RKO (cell line): Measurements from ENCODE around the gene ARHGEF19.
"Not testable (repeated sequence)": the region's sequence is repeated elsewhere in the genome, so short reads cannot be mapped to it uniquely, and the experiment has no call there.

Experiments used
- DNase-seq: peaks from one replicate; pipeline ENCODE4 v3.0.0-alpha.2; 2016; ENCODE audit warnings: low spot score

The ARHGEF19 gene

DNA sequence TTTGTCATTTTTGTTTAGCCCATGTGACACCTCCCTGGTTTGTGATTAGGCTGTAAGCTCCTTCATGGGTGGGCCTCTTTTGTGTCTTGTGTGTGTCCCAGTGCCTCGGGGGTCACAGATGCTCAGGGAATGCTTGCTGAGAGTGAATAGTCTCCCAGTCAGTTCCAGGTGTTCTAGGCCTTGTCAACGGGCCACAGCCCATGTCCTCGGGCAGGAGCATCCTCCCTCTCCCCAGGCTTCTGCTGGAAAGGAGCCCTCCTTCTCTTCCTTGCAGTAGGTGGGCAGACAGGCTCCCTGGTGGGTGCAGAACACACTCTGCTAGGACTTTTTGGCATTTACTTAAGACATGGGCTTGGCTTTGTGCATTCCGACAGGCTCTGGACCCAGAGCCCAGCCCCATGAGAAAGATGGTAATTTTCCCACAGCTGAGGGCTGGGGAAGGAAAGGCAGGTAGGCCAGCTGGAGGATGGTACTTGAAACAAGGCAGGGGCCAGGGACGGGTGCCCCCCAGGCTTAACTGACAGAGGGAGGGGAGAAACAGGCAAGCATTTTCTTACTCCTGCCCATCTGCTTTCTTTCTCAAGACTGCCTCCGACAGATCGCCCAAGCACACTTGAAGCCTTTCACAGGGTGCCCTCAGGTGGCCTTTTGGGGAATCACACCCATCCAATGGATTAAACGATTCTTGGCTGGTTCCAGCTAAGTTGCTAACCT is 31.6 kb upstream of the ARHGEF19 start:
- DNase-seq = peak; percentile 80

DNA sequence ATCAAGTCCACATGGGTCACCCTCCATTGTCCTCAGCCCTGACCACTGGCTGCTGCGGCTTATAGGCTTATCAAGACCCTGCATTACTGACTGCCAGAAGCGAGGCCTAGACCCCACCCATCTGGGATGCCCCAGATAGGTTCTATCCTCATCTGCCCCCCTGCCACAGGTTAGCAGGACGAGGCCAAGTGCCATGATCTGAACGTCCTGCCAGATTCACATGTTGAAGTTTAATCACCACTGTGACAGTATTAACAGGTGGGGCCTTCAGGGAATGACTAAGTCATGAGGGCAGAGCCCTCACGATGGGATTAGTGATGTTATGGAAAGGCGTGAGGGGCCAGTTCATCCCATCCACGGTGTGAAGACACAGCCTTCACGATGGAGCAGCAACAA is 30.8 kb upstream of the ARHGEF19 start:
- no peak for DNase-seq

DNA sequence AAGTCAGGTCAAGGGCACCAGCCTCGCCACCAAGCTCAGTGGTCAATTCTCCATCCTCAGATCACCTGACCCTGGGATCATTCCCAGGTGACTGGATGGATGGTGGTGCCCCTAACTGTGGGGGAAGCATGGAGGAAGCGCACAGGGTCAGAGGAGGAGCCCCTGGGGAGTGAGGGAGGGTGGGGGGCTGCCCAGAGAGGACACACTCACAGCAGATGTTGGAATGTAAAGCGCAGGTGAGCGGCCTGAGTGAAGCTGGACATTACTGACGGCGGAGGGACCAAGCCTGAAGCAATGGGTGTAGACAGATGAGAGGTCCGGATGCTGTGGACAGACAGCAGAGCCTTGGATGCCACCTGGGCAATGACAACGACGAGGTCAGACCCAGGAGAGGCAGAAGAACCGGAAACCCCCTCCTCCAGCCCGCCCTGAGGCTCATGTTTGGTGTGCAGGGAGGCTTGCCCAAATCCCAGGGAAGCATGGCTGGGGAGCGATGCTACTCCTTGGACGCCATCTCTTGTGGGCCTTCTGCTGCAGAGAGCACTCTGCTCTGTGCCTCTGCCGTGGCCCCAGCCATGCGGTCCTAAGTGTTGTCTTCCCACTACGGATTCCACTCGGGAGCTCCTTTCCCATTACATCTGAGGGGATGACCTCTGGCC is 30.2 kb upstream of the ARHGEF19 start:
- DNase-seq = no peak

DNA sequence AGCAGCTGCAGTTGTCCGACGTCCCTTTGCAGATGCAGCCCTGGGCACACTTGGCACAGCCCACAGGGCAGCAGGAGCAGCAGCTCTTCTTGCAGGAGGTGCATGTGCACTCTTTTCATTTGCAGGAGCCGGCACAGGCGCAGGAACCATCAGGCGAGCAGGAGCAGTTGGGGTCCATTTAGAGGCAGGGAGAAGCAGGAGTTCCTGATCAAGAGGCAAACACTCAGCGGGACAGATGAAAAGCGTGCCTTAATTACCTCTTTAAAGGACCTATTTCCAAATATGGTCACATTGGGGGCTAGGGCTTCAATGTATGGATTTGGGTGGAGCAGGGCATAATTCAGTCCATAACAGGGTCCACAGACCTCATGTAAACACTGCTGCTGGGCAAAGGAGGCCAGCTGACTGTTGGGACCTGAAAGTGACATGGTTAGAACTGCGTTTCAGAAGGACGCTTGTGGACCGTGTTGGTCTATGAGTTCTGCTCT is 28.8 kb upstream of the ARHGEF19 start:
- DNase-seq = no peak

DNA sequence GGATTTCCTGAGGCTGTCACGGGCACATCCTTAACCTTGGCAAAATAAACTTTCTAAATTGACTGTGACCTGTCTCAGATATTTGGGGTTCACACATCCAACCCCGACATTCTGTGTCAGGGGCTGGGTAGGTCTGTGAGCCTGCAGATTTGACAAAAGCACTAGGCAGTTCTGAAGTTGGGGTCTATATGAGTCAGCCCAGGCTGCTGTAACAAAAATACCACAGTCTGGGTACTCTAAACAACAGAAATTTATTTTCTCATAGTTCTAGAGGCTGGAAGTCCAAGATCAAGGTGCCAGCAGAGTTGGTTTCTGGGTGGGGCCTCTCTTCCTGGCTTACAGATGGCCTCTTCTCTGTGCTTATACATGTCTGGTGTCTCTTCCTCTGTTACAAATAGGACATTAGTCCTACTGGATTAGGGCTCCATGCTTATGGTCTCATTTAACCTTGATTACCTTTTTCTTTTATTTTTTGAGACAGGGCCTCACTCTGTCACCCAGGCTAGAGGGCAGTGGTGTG is 27.6 kb upstream of the ARHGEF19 start:
- DNase-seq = no peak

DNA sequence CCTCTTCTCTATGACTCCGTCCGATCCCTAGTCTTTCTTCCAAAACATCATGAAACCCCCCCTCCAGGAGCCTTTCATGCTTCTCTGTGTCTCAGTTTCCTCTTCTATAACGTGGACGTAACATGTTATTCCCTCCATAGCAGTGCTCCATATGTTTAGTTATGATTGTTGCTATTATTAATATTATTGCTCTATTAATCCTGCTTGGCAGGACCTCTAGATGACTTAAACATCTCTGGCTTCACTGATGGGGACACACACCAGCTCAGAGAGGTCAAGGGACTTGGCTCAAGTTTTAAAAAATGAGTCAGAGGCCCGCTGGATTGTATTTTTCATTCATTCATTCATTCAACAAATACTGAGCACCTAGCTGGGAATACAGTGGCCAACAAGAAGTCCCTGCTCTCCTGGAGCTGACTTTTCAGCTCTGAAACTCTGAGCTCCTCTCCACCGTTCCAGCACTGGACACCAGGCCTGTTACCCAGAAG is 24.9 kb upstream of the ARHGEF19 start:
- peak; percentile 47 for DNase-seq

DNA sequence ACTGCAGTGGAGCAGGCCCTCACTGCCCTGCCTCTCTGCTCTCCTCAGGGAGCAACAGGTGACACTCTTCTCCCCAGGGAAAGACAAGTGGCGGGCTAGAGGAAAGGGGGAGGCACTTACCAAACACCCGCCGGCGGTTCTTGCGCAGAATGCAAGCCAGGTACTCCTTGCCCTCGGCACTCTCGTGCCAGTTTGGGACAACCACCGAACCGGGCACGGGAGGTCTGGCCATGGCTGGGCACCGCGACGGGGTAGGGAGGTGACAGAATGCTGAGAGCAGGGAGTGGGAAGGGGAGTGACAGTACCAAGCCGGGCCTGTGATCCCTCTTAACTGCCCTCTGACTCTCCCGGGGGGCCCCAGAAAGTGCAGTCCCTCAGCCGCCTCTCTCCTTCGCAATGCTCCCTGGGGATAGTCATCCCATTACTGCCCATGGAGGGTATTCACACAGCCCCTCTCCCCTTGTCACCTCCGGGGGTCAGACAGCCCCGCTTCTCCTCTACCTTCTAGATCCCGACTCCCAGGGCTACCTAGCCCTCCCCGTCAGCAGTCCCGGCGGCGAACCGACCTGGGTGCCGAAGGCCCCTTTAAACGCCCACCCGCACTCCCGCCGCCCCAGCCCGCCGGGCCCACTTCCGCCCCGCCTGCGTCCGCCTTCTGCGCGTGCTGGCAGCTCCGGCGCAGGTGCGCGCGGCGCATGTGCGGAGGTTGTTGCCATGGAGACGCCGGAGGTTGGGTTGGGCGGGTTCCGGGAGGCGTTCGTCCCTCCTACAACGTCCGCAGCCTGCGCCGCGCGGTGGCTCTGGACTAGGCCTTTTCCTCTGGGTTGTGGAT is 24.3 kb upstream of the ARHGEF19 start, which contains the start of gene CPLANE2:
CPLANE2 (minus strand) TSS at position 673 of the 832 bp plus-strand sequence; CDS start at position 232, 441 bp downstream.
- peak; percentile 91 for DNase-seq

DNA sequence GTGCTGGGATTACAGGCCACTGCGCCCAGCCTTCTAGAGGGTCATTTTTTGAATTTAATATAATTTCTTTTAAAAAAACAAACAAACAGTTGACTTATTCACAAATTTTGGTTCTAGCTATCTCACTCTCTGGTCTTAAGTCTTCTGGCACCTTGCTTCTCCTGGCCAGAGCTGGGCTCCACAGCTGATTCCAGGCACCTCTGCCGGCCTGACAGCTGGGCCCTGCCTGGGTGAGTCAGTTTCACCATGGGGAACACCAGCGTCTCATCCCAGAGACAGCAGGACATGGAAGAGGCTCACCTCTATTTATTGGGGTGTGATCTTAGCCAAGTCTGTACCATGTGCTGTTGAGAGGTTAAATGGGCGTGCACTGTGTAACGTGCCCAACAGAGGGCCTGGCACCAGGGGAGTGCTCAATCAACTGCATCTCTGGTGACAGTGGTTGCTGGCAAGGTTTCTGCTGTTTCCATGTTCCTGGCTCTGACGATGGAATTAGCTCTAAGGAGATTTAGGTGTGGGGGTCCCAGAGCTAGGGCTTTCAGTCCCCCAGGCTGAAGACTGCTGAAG is 23.6 kb upstream of the ARHGEF19 start:
- peak; percentile 84 for DNase-seq

DNA sequence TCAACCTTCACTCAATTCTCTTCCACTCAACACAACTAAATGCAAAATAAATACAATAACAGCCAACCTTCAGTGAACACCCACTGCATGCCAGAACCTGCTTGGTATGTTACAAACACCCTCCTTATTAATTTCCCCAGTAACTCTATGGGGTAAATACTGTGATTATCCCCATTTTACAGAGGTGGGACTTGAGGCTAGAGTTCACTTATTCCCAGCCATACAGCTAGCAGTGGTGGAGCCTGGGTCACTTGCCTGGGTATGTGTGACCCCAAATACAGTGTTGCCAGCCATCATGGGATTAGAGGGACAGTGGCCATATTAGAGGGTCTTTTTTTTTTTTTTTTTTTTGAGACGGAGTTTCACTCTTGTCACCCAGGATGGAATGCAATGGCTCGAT is 22.9 kb upstream of the ARHGEF19 start:
- DNase-seq = no peak

DNA sequence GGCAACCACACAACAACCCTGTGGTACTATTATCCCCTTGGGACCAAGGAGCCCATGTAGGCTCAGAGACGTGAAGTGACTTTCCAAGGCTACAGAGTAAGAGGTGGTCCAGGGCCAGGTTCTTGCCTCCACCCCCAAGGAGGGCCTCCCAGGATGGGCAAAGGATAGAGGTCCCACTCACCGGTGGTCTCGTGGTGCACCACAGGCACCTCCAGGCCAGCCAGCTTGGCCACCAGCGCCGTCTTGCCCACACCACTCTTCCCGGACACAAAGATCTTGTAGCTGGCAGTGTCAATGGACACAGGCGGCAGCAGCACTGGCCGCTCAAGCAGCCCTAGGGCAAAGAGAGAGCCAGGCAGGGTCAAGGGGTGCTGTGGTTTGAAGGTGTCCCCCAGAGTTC is 21.0 kb upstream of the ARHGEF19 start:
- DNase-seq = no peak

DNA sequence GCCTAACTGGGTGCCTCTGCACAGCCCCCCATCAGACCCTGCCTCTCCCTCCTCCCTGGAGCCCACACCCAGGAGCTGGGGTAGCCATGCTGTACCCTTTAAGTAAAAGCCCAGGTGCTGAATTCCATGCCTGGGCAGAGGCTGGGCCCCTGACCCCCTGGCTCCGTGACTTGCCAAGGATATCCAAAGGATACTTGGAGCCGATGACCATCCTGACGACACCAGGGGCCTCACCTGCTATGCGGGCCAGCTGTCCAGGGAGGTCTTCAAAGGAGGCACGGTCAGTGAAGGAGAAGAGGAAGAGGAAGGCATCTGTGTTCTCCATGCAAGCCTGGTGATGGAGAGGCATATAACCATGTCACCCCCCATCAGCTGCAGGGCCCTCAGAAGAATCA is 19.9 kb upstream of the ARHGEF19 start:
- no peak for DNase-seq

DNA sequence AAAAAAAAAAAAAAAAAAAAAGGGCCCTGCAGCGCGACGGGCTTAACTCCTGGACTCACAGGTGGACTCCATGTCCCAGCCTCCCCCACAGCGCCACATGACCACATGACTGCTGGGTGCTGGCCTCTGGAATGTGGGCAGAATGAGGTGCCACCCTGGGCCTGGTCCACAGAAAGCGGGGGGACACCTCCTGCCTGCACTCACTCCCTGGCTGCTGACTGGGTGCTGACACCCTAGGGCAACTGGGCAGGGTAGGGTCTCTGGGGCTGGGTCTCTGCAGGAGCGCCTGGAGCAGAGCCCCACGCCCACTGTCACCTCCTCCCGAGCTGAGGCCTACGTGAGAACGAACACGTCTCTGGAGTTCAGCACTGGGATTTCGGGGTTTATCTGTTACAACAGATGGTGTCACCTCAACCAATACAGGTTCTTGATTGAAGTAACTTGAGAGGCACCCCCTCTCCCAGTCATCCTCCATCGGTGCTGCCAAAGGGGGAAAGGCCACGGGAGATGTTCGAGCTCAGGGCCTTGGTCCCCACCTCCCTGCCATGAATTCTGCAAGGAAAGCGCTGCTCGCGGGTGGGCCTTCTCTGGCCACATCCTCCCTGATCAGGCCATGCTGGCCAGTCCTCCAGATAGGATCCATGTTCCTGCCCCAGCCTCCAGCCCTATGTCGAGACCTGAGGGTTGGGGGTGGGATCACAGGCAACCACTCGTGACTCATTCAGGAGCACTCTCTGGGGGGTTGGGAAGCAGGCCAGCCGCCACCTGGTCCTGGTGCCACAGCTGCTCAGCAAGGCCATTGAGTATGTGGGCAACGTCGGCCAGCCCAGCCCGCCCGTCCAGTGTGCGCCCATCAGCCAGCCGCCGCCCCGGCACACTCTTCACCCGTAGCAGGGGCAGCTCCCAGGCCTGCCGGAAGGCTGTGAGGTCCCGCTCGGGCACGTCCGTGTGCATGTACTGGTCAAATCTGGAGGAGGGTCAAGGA is 19.2 kb upstream of the ARHGEF19 start:
- no peak for DNase-seq

DNA sequence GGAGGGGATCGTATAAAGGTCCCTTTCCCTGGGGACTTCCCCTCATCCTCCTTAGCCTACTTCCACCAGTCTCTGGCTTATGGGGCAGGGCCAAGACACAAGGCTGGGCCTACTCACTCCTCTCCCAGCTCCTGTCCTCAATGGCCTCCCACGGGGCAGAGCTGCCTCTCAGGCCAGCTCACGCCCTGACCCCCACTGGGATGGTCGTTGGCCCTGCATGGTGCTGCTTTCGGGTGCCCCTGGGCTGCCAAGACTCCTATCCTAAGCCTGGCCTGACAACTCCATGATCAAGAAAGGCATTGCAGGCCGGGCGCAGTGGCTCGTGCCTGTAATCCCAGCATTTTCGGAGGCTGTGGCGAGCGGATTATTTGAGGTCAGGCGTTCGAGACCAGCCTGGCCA is 18.3 kb upstream of the ARHGEF19 start:
- no peak for DNase-seq

DNA sequence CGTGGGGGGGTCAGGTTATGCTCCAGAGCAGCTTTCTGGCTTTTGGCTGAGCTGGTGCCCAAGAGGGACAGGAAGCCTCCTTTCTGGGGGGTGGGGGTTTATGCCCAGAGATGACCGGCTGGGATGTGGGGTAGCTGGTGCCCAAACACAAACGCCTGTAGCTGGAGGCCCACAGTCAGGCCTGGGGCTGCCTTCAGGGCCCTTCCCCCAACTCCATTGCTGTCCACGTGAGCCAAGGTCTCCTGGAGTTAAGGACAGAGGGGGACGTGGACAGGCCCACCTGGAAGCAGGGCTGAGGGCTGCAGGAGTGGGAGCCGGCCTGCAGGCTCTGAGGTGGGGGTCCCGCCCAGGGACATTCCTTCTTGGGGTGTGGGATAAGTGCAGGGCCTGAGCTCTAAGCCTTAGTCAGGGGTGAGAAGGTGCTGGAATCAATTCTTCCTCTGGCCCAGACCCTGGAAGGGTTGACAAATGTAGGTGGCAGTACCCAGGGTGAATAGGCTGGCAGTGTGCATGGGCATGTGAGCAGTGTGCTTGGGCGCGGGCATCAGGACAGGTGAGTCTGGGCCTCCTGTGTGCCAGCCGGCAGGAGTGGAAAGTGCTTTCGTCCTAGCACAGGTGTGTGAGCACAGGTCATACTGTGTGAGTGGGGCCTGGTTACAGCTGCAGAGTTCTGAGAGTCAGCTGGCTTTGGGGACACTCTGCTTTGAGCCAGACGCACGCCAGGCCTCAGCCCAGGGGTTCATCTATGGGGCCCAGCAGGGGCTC is 17.7 kb upstream of the ARHGEF19 start:
- no peak for DNase-seq

DNA sequence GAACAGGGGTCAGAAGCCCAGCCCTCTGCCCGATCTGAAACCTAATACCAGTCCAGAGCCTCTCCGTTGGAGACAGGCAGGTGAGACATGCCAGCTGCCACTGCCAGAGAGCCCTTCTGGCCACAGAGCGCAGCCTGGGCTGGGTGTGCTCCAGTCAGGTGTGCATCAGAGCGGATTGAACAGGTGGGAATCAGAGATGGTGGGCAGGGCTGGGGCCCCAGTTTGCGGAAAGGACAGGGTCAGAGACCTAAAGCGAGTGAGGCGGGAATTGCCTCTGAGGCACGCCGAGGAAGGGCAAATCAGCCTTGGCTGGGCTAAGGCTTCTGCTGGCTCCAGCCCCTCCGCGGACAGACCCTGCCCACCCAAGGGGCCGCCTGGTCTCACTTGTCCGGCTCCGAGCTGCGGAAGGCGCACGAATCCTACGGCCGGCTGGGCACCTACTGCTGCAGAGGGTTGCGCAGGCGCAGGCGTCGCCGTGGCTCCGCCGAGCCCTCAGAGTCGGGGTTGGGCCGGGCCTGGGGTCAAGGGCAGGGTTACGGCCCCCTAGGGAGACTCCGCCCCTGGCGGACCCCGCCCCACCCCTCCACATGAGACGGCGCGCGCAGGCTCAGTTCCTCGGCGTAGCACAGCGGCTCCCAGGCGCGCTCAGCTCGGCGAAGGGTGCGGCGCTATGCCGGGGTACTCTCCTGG is 14.2 kb upstream of the ARHGEF19 start:
- no peak for DNase-seq

DNA sequence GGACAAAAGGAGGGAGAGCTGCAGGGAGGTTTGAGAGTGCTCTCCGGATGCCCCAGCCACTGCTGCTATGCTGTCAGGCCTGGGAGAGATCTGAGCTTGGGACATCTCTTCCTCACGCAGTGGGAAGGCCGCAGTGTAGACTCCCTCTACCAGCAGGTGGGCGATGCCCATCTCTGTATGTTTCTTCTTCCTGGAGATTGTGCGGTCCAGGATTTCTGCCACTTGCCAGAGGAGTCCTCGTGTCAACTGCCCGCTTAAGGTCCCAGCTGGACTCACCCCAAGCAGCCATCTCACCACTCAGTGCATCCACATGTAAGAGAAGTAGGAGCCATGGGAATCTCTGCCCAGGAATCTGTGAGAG is 13.7 kb upstream of the ARHGEF19 start:
- DNase-seq = no peak

DNA sequence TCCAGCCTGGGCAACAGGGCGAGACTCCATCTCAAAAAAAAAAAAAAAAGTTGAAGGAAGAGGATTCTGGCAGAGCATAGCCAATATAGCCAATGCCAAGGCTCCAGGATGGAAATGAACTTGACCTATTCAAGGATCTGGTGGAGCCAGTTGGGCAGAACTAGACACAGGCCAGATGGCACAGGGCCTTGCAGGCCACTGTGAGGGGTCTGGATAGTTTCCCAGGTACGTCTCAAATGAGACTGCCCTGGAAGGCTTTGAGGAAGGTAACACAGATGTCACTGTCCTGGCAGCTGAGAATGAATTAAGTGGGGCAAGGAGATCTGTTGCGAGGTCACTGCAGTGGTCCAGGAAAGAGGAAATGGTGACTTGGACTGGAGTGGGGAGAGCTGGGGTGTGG is 12.0 kb upstream of the ARHGEF19 start:
- DNase-seq = no peak

DNA sequence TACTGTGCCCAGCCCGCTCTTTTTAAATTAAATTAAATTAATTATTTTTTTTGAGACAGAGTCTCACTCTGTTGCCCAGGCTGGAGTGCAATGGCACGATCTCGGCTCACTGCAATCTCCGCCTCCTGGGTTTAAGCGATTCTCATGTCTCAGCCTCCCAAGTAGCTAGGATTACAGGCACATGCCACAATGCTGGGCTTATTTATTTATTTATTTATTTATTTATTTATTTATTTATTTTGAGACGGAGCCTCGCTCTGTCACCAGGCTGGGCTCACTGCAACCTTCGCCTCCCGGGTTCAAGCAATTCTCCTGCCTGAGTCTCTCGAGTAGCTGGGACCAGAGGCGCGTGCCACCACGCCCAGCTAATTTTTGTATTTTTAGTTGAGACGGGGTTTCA is 10.3 kb upstream of the ARHGEF19 start:
- not testable (repeated sequence) for DNase-seq

DNA sequence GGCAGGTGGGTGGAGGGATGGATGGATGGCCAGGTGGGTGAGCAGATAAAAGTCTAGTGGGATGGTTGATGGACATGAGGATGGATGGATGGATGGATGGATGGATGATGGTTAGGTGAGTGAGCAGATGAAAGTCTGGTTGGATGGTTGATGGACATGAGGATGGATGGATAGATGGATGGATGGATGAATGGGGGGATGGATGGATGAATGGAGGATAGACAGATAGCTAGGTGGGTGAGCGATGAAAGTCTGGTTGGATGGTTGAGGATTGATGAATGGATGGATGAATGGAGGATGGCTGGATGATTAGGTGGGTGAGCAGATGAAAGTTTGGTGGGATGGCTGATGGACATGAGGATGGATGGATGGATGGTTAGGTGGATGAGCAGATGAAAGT is 9.0 kb upstream of the ARHGEF19 start:
- no peak for DNase-seq
